Vagina (tissue), 2 donors: ENCODE measurements around the gene ZNF787. TPM values are rescaled to one million over a fixed set of nuclear protein-coding genes. Genes with fewer than 3 reads are reported as not detected.
A peak's percentile ranks its signal among the peaks of the same experiment; 100 is the strongest.

Experiments used
- DNase-seq, 2 donors: peaks; one replicate each; pipeline ENCODE4 v3.0.0-alpha.2; 2017; ENCODE audit errors: extremely low spot score in 2 of 2
- H3K27ac ChIP-seq: fragments of 200-600 bp; sonication (generic); one replicate; pipeline ENCODE4 v1.5.1; 2019
- H3K27me3 ChIP-seq: fragments of 200-600 bp; sonication (generic); one replicate; pipeline ENCODE4 v1.5.1; 2019
- H3K36me3 ChIP-seq, 2 donors: fragments of 200-600 bp; sonication (generic); one replicate each; pipeline ENCODE4 v1.5.1; 2017 to 2019
- H3K4me1 ChIP-seq: fragments of 200-600 bp; sonication (generic); one replicate; pipeline ENCODE4 v1.5.1; 2019
- H3K4me3 ChIP-seq, 2 donors: fragments of 200-600 bp; sonication (generic); 1 replicate in 1 of 2; 2 replicates in 1 of 2; pipeline ENCODE4 v1.5.1; 2016 to 2019
- H3K9me3 ChIP-seq: fragments of 200-600 bp; sonication (generic); one replicate; pipeline ENCODE4 v1.5.1; 2019
- CTCF ChIP-seq, 3 experiments: fragments of 450-650 bp in 2 of 3; fragments of 200-600 bp in 1 of 3; sonication (generic) in 1 of 3; IDR thresholded peaks; one replicate each; pipeline ENCODE4 v1.5.1; 2017 to 2019; ENCODE audit warnings: antibody characterized with exemption in 3 of 3, mild to moderate bottlenecking in 2 of 3, moderate library complexity in 2 of 3
- POLR2A ChIP-seq, 2 donors: fragments of 450-650 bp; IDR thresholded peaks; one replicate each; pipeline ENCODE4 v1.6.1; 2017; ENCODE audit warnings: antibody characterized with exemption in 2 of 2, mild to moderate bottlenecking in 2 of 2, moderate library complexity in 2 of 2
- POLR2AphosphoS5 ChIP-seq, 2 donors: sonication (generic); formaldehyde crosslinking; IDR thresholded peaks; one replicate each; pipeline ENCODE4 v1.9.0; 2017; ENCODE audit warnings: antibody characterized with exemption in 2 of 2, mild to moderate bottlenecking in 2 of 2, low read depth in 1 of 2; ENCODE audit not compliant: insufficient read depth in 1 of 2
- intact Hi-C: fragments of 100-400 bp; cut with DNase I; formaldehyde crosslinking; loops from one replicate; pipeline ENCODE4 v1.15.1; 2023
- total RNA-seq: library from RNA; depleted of rRNA; stranded (reverse); fragments of >200 nt; gene quantifications from one replicate; pipeline ENCODE4 v1.2.3, GENCODE V29; 2016

ZNF787 gene
- total RNA-seq, 1 donor from 2014 or later = 13.5 TPM

- intact Hi-C loops = no loop called here
- Histone ChIP-seq H3K4me3 (no peak overlapping the region), H3K27ac (no peak overlapping the region), H3K4me1 (peaks cover 16% of the 10 kb centered on the region), H3K27me3 (no peaks in the 10 kb centered on the region), H3K9me3 (no peaks in the 10 kb centered on the region), H3K36me3 (no peaks in the 10 kb centered on the region)
- DNase-seq = no peak
- TF ChIP-seq CTCF (IDR thresholded peaks at IDR 0.05) (no peak), POLR2A (IDR thresholded peaks at IDR 0.05) (no peak), POLR2AphosphoS5 (IDR thresholded peaks at IDR 0.05; ENCODE audit: insufficient read depth in 1 of 2, low read depth in 1 of 2) (no peak)
Measured at GRCh38 chr19:56137405-56137804, 16.3 kb upstream of the ZNF787 start.

GRCh38 chr19:56136362-56136761, 15.3 kb upstream of the ZNF787 start:
- Histone ChIP-seq H3K9me3 (no peaks in the 10 kb centered on the region), H3K36me3 (no peaks in the 10 kb centered on the region), H3K4me1 (peaks cover 6% of the 10 kb centered on the region), H3K27me3 (no peaks in the 10 kb centered on the region), H3K4me3 (no peak overlapping the region), H3K27ac (no peak overlapping the region)
- TF ChIP-seq POLR2A (IDR thresholded peaks at IDR 0.05) = no peak
- TF ChIP-seq POLR2AphosphoS5 (IDR thresholded peaks at IDR 0.05; ENCODE audit: insufficient read depth in 1 of 2, low read depth in 1 of 2) = no peak
- no peak for TF ChIP-seq CTCF (IDR thresholded peaks at IDR 0.05)
- intact Hi-C loops = no loop called here
- DNase-seq = no peak

GRCh38 chr19:56134654-56134921, 13.5 kb upstream of the ZNF787 start:
- no peak for DNase-seq
- Histone ChIP-seq H3K27ac (no peak overlapping the region), H3K9me3 (no peaks in the 10 kb centered on the region), H3K36me3 (no peaks in the 10 kb centered on the region), H3K27me3 (no peaks in the 10 kb centered on the region), H3K4me3 (no peak overlapping the region), H3K4me1 (no peaks in the 10 kb centered on the region)
- no peak for TF ChIP-seq CTCF (IDR thresholded peaks at IDR 0.05)
- intact Hi-C loops = no loop called here

GRCh38 chr19:56133858-56134653, 13.0 kb upstream of the ZNF787 start:
- Histone ChIP-seq H3K4me3 (no peak overlapping the region), H3K4me1 (no peaks in the 10 kb centered on the region), H3K9me3 (no peaks in the 10 kb centered on the region), H3K27me3 (no peaks in the 10 kb centered on the region), H3K27ac (no peak overlapping the region), H3K36me3 (no peaks in the 10 kb centered on the region)
- intact Hi-C loops = no loop called here
- TF ChIP-seq CTCF (IDR thresholded peaks at IDR 0.05) = no peak
- no peak for TF ChIP-seq POLR2AphosphoS5 (IDR thresholded peaks at IDR 0.05; ENCODE audit: insufficient read depth in 1 of 2, low read depth in 1 of 2)
- TF ChIP-seq POLR2A (IDR thresholded peaks at IDR 0.05) = no peak
- no peak for DNase-seq

GRCh38 chr19:56132316-56132822, 11.3 kb upstream of the ZNF787 start:
- intact Hi-C loops = no loop called here

More at GRCh38 chr19:56132316-56132822, 11.3 kb upstream of the ZNF787 start:
- DNase-seq = no peak
- peak overlapping the region in 1 of 2 donors; percentile 31 for H3K4me3 ChIP-seq
- no peaks in the 10 kb centered on the region for H3K4me1 ChIP-seq
- no peaks in the 10 kb centered on the region for H3K36me3 ChIP-seq
- H3K27me3 ChIP-seq = no peaks in the 10 kb centered on the region
- TF ChIP-seq POLR2AphosphoS5 (IDR thresholded peaks at IDR 0.05; ENCODE audit: insufficient read depth in 1 of 2, low read depth in 1 of 2) = no peak
- no peak for TF ChIP-seq POLR2A (IDR thresholded peaks at IDR 0.05)
- TF ChIP-seq CTCF (IDR thresholded peaks at IDR 0.05) = no peak
- no peaks in the 10 kb centered on the region for H3K9me3 ChIP-seq
- peak overlapping the region; percentile 36 for H3K27ac ChIP-seq
